DMS114 treated with DMSO at 0.1 percent for 48 hours (cell line): ENCODE results near the gene RTP2.

Experiments used
- DNase-seq: peaks from one replicate; lab custom pipeline; 2025; ENCODE audit not compliant: unreplicated experiment; lab: John Stamatoyannopoulos, UW

RTP2 gene

GRCh38 chr3:187702507-187703033 lies at the start of gene RTP2:
TSS of gene RTP2 (minus strand) at chr3:187702557. CDS start at chr3:187702128, 429 bp downstream.
- no peak for DNase-seq

GRCh38 chr3:187750513-187751123 lies 48.3 kb upstream of the RTP2 start:
- no peak for DNase-seq

- no peak for DNase-seq
Measured at GRCh38 chr3:187750006-187750512, 47.7 kb upstream of the RTP2 start.

- DNase-seq, result peak; percentile 38
Measured at GRCh38 chr3:187748050-187748481, 45.7 kb upstream of the RTP2 start.

- DNase-seq, result no peak
Measured at GRCh38 chr3:187747506-187747905, 45.1 kb upstream of the RTP2 start.

- DNase-seq, result no peak
Measured at GRCh38 chr3:187746442-187747281, 44.3 kb upstream of the RTP2 start.

- DNase-seq, result no peak
Measured at GRCh38 chr3:187746059-187746441, 43.7 kb upstream of the RTP2 start.

GRCh38 chr3:187745201-187746058 lies 43.1 kb upstream of the RTP2 start, which contains the start of gene BCL6:
TSS of gene BCL6 (minus strand) at chr3:187745468. CDS start at chr3:187733693, 11,775 bp downstream.
- DNase-seq, result peak; percentile 88

GRCh38 chr3:187744169-187745151 lies 42.1 kb upstream of the RTP2 start:
- DNase-seq, result peak; percentile 54

GRCh38 chr3:187743195-187744141 lies 41.1 kb upstream of the RTP2 start:
- DNase-seq, result peak; percentile 24

GRCh38 chr3:187742351-187743171 lies 40.2 kb upstream of the RTP2 start:
- no peak for DNase-seq

- DNase-seq, result peak; percentile 60
Measured at GRCh38 chr3:187741403-187742350, 39.3 kb upstream of the RTP2 start.

- DNase-seq, result peak; percentile 44
Measured at GRCh38 chr3:187740421-187741399, 38.4 kb upstream of the RTP2 start.

GRCh38 chr3:187739561-187740332 lies 37.4 kb upstream of the RTP2 start:
- DNase-seq, result peak; percentile 66
